ENCODE measurements around the gene JPH3.

GRCh38 chr16:87642491-87642890 lies 40.2 kb downstream of the JPH3 start:
- no peak for TF ChIP-seq GATA2 (IDR thresholded peaks at IDR 0.05; ENCODE audit: low read depth, low read length)
- TF ChIP-seq GATA3 (IDR thresholded peaks at IDR 0.05; ENCODE audit: low read depth, low read length) = no peak

Data from SH-SY5Y (cell line).